Ovary (tissue), 9 donors: ENCODE results near the gene IRF5. TPM values are rescaled to one million over a fixed set of nuclear protein-coding genes. Genes with fewer than 3 reads are reported as not detected.
A peak's percentile ranks its signal among the peaks of the same experiment; 100 is the strongest.

Source experiments
- DNase-seq, 5 donors: peaks; one replicate each; pipeline ENCODE4 v3.0.0-alpha.2; 2019 to 2020
- H3K27ac ChIP-seq, 2 donors: fragments of 200-600 bp; one replicate each; pipeline versions ENCODE4 v1.5.1 to v1.8.0; 2019 to 2022
- H3K27me3 ChIP-seq: fragments of 200-600 bp; one replicate; pipeline ENCODE4 v1.8.0; 2022
- H3K36me3 ChIP-seq: fragments of 200-600 bp; sonication (generic); one replicate; pipeline ENCODE4 v1.5.1; 2019
- H3K4me1 ChIP-seq: one replicate; pipeline ENCODE4 v1.8.1; 2013; ENCODE audit warnings: mild to moderate bottlenecking, moderate library complexity; ENCODE audit not compliant: insufficient read depth
- H3K4me3 ChIP-seq: fragments of 200-600 bp; sonication (generic); one replicate; pipeline ENCODE4 v1.5.1; 2017
- H3K9me3 ChIP-seq, 2 donors: fragments of 200-600 bp in 1 of 2; sonication (generic) in 1 of 2; one replicate each; pipeline versions ENCODE4 v1.5.1 to v1.8.1; 2013 to 2019; ENCODE audit warnings: mild to moderate bottlenecking in 1 of 2, moderate library complexity in 1 of 2
- EP300 ChIP-seq: sonication (generic); formaldehyde crosslinking; IDR thresholded peaks from one replicate; pipeline ENCODE4 v1.6.1; 2017; ENCODE audit warnings: antibody characterized with exemption
- POLR2A ChIP-seq: fragments of 450-650 bp; IDR thresholded peaks from one replicate; pipeline ENCODE4 v1.6.1; 2017; ENCODE audit warnings: antibody characterized with exemption, mild to moderate bottlenecking, moderate library complexity
- WGBS, 3 donors: extraction: QIAGEN DNeasy Blood & Tissue Kit in 1 of 3; methylation state at CpG; one replicate each; pipeline versions ENCODE4 v1.1.5 to v1.1.7; 2013 to 2017; 5-methylcytosine and 5-hydroxymethylcytosine counted together
- intact Hi-C, 4 donors: fragments of 100-400 bp; cut with DNase I; formaldehyde crosslinking; loops; one replicate each; pipeline versions ENCODE4 v1.11.0 to v1.15.1; 2022 to 2023
- polyA plus RNA-seq, 2 donors: library from polyadenylated mRNA; stranded (reverse); fragments of 200-250 nt in 1 of 2; fragments of 350-450 nt in 1 of 2; fragmentation: Illumina TruSeq in 1 of 2; extraction: RNeasy Lipid Tissue Mini Kit (QIAGEN cat#74804) in 1 of 2; gene quantifications; one replicate each; pipeline ENCODE4 v1.2.3, GENCODE V29; 2013 to 2014
- total RNA-seq, 7 donors: library from RNA; depleted of rRNA in 2 of 7; stranded (reverse); fragments of >200 nt in 2 of 7; fragmentation: NEBNext Ultra II Directional in 3 of 7; extraction: Animal tissue kit (Norgen Biotek cat#: 25700) in 3 of 7; gene quantifications; one replicate each; pipeline versions ENCODE4 v1.1.0 to v1.2.4, GENCODE V29; 2016 to 2023
- TF ChIP-seq, protein P1 (sequence below), 3 donors: fragments of 450-650 bp in 2 of 3; fragments of 200-600 bp in 1 of 3; IDR thresholded peaks; one replicate each; pipeline versions ENCODE4 v1.5.1 to v1.8.0; 2016 to 2022; ENCODE audit warnings: antibody characterized with exemption in 3 of 3, mild to moderate bottlenecking in 1 of 3
- donor health status: DM: no; HTN: no; CAD: no; lungs with moderate emphysema.
- donor health status: DM: no; HTN: no; CAD: no.
- donor health status: Bipolar disorder and iron deficiency.
- donor health status: DM: yes; HTN: yes; CAD: no.
- donor health status: DM: no; HTN: no; CAD: no.
- donor health status: DM: yes; HTN: yes; CAD: no.

IRF5 gene
- total and polyA plus RNA-seq, 9 donors = 2.1 to 6.5 (median 2.6) TPM

GRCh38 chr7:128928159-128928813 is 9.4 kb upstream of the IRF5 start:
- Histone ChIP-seq H3K4me1 (no peaks in the 10 kb centered on the region), H3K27ac (no peak overlapping the region), H3K36me3 (no peaks in the 10 kb centered on the region), H3K4me3 (no peak overlapping the region), H3K9me3 (no peaks in the 10 kb centered on the region), H3K27me3 (no peaks in the 10 kb centered on the region)
- WGBS, 3 donors = 90 to 94% (median 92%) methylated on average over 8 of the region's 8 CpGs
- intact Hi-C loops = no loop called here
- TF ChIP-seq EP300 (no peak), POLR2A (no peak)
- TF ChIP-seq, protein P1, sequence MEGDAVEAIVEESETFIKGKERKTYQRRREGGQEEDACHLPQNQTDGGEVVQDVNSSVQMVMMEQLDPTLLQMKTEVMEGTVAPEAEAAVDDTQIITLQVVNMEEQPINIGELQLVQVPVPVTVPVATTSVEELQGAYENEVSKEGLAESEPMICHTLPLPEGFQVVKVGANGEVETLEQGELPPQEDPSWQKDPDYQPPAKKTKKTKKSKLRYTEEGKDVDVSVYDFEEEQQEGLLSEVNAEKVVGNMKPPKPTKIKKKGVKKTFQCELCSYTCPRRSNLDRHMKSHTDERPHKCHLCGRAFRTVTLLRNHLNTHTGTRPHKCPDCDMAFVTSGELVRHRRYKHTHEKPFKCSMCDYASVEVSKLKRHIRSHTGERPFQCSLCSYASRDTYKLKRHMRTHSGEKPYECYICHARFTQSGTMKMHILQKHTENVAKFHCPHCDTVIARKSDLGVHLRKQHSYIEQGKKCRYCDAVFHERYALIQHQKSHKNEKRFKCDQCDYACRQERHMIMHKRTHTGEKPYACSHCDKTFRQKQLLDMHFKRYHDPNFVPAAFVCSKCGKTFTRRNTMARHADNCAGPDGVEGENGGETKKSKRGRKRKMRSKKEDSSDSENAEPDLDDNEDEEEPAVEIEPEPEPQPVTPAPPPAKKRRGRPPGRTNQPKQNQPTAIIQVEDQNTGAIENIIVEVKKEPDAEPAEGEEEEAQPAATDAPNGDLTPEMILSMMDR (IDR thresholded peaks at IDR 0.05) = no peak
- peak in 1 of 5 donors; percentile 12 for DNase-seq

DNA sequence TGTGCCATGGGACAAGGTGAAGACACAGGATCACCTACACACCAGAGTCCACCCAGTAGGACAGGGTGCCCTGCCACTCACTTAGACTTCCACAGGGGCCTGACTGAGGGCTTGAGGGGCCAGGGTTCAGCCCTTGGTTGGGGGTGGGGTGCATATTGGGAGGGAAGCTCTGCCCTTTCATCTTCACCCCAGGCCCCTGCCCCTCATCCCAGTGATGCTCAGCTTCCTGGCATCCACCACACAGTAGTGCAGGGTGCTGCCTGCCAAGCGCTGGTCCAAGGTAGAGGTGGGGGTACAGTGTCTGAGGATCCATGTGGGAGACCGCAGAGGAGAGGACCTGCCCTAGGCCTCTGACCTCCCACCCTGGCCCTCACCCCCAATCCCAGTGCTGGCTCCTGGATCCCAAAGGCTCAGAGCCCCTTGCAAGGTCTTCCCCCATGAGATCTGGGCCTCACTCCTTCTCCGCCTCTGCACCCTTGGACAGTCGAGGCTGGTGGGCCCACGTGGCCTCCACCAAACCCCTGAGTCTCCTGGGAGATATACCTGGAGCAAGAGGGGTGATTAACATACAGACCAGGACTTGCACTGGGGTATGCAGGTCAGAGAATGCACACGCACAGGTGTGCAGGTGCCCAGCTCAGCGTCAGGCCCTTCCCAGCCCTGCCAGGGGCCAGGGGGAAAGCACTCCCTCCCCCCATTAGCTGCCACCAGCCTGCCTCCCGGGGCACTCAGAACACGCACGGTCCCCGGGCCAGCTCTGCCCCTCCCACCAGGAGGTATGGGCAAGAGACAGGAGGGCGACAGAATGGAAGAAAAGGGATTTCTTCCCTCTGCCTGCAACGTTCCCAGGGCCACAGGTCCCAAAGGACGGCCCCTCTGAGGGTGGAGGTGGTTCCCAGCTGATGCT is 8.6 kb upstream of the IRF5 start:
- peak in 1 of 5 donors; percentile 3 for DNase-seq
- H3K27me3 ChIP-seq = no peaks in the 10 kb centered on the region

GRCh38 chr7:128931190-128931798 is 6.4 kb upstream of the IRF5 start:
- no peak for DNase-seq
- Histone ChIP-seq H3K36me3 (no peaks in the 10 kb centered on the region), H3K27ac (no peak overlapping the region), H3K4me3 (no peak overlapping the region), H3K9me3 (no peaks in the 10 kb centered on the region), H3K27me3 (no peaks in the 10 kb centered on the region), H3K4me1 (no peaks in the 10 kb centered on the region)
- TF ChIP-seq, protein P1 (IDR thresholded peaks at IDR 0.05) = no peak
- no peak for TF ChIP-seq POLR2A
- 89 to 91% (median 90%) methylated on average over 18 of the region's 18 CpGs for WGBS, 3 donors
- intact Hi-C loops = no loop called here

More for the DNA sequence above, 8.6 kb upstream of the IRF5 start:
- intact Hi-C loops = no loop called here
- no peak overlapping the region for H3K27ac ChIP-seq
- no peak overlapping the region for H3K4me3 ChIP-seq
- 74 to 83% (median 81%) methylated on average over 14 of the region's 14 CpGs for WGBS, 3 donors
- no peaks in the 10 kb centered on the region for H3K9me3 ChIP-seq
- no peak for TF ChIP-seq EP300
- no peak for TF ChIP-seq POLR2A
- TF ChIP-seq, protein P1 (IDR thresholded peaks at IDR 0.05) = no peak
- no peaks in the 10 kb centered on the region for H3K36me3 ChIP-seq
- H3K4me1 ChIP-seq = no peaks in the 10 kb centered on the region

DNA sequence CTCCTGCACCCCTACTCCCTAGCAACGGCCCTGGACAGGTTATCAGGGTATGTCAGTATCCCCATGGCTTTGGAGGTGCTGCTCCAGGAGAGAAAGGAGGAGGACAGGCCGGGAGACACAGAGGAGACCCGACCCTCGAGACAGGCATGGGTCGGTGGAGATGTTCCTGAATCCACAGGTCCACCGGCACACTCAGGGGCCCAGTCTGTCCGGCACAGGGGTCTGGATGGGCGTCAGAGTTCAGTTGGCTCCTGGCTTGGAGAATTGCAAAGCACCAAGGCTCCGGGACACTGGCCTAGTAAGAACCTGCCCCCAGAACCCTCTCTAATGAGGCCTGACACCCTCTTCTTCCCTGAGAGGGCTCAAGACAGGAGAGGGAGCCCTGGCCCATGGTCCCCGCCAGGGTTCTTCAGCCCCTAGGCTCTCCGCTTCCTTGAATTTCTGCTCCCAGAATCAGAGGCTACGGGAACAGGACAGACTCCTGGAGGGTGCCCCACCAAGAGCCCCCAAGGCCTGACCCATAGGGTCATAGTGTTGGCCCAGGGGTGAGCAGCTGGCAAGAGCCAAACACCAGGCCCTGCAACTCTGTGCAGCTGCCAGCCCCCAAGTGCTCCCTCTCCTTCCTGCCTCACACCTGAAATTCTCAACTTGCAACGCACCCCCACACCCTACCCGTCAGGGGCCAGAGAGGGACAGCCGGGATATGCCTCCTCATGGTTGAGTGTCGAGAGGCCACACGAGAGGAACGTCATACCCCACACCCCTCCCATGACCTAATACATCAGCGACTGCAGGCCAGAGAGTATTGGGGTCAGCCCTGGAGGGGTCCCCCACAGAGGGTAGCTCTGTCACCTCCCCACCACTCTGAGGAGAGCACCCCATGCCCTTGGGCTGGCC is 5.5 kb upstream of the IRF5 start:
- intact Hi-C loops = no loop called here
- Histone ChIP-seq H3K4me3 (no peak overlapping the region), H3K4me1 (no peaks in the 10 kb centered on the region), H3K36me3 (no peaks in the 10 kb centered on the region), H3K27ac (no peak overlapping the region), H3K27me3 (no peaks in the 10 kb centered on the region), H3K9me3 (no peaks in the 10 kb centered on the region)
- WGBS, 3 donors = 84 to 89% (median 88%) methylated on average over 19 of the region's 19 CpGs
- no peak for DNase-seq
- TF ChIP-seq, protein P1 (IDR thresholded peaks at IDR 0.05) = no peak
- TF ChIP-seq POLR2A (no peak), EP300 (no peak)
